ENCODE data around the gene OVCH1. TPM values are rescaled to one million over a fixed set of nuclear protein-coding genes. Genes with fewer than 3 reads are reported as not detected.
"Not testable (repeated sequence)": the region's sequence is repeated elsewhere in the genome, so short reads cannot be mapped to it uniquely, and the experiment has no call there.

OVCH1 gene
- total RNA-seq, 1 donor from 2014 or later, result 0.18 TPM

DNA sequence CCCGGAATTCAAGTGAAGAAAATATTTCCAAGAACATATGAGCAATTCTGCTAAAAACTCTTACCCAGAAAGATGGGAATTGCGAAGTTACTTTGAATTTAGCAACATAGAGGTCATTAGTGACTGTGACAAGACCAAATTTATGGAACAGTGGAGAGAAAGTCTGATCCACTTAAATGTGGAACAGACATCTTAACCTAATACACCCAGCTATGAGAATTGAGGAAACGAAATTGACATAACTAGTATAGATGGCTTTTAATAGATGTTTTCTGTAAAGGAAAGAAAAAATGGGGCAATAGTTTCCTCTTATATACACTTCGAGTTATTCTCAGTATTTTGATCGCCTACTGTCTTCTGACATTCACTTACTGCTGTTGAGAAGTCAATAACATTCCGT is 4.6 kb downstream of the OVCH1 start:
- DNase-seq (ENCODE audit: low spot score), result no peak

- DNase-seq (ENCODE audit: low spot score), result no peak
These were observed 10.5 kb downstream of the OVCH1 start for GRCh38 chr12:29486972-29487371.

GRCh38 chr12:29463198-29463597 is 34.3 kb downstream of the OVCH1 start:
- no peak for DNase-seq (ENCODE audit: low spot score)

DNA sequence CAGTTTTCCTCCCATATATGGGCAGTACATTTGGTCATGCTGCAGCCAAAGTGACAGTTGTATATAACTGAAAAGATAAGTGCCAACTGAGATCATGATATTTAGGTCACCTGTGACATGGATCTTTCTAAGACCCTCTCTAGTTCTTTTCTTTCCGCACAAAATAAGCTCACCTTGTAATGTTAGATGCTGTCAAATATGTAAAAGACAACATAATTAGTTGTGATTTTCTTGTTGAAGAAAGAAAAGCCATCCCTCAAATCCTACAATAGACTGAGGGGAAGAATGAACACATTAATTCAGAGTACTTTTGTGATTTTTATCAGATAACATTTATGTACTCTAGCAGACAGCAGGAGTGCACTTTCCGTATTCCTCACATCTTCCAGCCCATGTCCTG is 37.4 kb downstream of the OVCH1 start:
- DNase-seq (ENCODE audit: low spot score), result no peak

- no peak for DNase-seq (ENCODE audit: low spot score)
These were observed 42.4 kb downstream of the OVCH1 start for GRCh38 chr12:29455087-29455486.

DNA sequence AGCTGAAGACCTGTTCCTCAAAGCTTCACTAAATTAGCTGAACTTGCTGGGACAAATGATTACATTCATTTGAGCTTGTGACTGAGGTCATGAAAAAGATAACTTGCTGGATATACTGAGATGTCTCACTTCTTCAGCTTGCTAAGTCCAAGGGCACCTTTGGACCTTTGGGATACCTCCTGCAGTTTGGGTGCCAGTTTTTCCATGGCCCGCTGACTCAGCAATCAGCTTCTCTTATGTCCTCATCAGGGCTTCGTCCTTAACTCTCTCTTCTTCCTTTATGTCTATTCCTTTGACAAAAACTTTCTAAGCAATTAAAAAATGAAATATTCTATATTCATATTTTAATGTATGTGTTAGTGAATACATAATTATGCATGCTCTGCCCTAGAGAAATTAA is 45.6 kb downstream of the OVCH1 start:
- DNase-seq (ENCODE audit: low spot score), result no peak

GRCh38 chr12:29448157-29448556 is 49.3 kb downstream of the OVCH1 start:
- DNase-seq (ENCODE audit: low spot score), result no peak

- no peak for DNase-seq (ENCODE audit: low spot score)
These were observed 50.1 kb downstream of the OVCH1 start for GRCh38 chr12:29447285-29447975.

GRCh38 chr12:29439506-29439905 is 58.0 kb downstream of the OVCH1 start:
- no peak for DNase-seq (ENCODE audit: low spot score)

GRCh38 chr12:29438752-29439408 is 58.6 kb downstream of the OVCH1 start:
- no peak for DNase-seq (ENCODE audit: low spot score)

DNA sequence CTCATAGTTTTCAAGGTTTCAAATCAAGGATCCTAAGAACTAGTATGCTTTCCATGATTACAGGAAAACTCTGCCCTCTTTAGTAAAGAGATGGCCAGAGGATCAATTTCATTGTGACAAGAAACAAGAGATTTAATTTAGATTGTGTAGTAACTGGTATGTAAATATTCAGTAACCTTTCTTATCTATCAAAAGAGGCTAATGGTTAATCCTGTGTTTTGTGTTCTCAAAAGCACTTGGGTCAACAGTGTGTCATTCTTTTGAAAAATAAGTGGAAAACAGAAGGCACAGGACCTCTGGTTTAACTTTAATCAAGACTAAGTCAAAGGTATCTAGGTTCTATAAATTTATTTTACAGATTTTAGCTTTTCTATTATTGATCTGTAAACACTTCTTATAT is 59.9 kb downstream of the OVCH1 start:
- no peak for DNase-seq (ENCODE audit: low spot score)

DNA sequence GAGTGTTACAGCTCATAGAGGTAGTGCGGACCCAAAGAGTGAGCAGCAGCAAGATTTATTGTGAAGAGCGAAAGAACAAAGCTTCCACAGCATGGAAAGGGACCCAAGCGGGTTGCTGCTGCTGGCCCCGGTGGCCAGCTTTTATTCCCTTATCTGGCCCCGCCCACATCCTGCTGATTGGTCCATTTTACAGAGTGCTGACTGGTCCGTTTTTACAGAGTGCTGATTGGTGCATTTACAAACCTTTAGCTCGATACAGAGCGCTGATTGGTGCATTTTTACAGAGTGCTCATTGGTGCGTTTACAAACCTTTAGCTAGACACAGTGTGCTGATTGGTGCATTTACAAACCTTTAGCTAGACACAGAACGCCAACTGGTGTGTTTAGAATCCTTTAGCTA is 60.7 kb downstream of the OVCH1 start:
- DNase-seq (ENCODE audit: low spot score), result not testable (repeated sequence)

- no peak for DNase-seq (ENCODE audit: low spot score)
These were observed 66.0 kb downstream of the OVCH1 start for GRCh38 chr12:29431513-29431912.

DNA sequence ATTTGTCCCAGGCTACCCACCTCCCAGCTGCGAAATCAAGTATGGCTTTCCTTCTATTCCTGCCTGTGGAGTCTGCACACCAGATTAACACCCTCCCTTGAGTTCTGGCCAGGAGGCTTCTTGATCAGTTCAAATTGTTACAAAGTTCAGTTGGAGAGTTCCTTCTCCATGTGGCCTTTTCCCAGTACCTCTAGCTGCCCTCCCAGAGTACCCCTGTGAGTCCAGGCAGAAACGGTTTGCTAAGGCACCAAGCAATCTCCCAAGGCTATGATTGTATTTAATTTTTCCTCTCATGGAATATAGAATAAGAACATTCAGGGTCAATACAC is 66.8 kb downstream of the OVCH1 start:
- no peak for DNase-seq (ENCODE audit: low spot score)

- DNase-seq (ENCODE audit: low spot score), result no peak
These were observed 67.3 kb downstream of the OVCH1 start for GRCh38 chr12:29429999-29430715.

DNA sequence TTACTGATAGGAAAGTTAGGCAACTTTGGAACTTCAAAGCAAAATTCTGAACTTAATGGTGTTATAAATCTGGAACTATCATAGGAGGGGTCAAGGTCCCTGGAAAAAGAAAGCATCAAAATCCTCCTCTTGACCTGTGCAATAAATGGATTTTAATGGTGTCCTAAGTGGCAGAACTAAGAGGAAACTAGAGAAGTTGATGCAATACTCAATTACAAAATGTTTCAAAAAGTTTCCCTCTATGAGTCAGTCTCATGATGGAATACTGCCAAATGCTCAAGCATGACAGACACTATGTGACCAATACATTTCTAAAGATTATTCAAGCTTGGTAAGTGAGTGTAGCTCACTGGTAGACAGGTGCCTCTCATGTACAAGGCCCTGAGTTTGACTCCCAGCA is 68.9 kb downstream of the OVCH1 start:
- no peak for DNase-seq (ENCODE audit: low spot score)

GRCh38 chr12:29427964-29428363 is 69.5 kb downstream of the OVCH1 start:
- no peak for DNase-seq (ENCODE audit: low spot score)

DNA sequence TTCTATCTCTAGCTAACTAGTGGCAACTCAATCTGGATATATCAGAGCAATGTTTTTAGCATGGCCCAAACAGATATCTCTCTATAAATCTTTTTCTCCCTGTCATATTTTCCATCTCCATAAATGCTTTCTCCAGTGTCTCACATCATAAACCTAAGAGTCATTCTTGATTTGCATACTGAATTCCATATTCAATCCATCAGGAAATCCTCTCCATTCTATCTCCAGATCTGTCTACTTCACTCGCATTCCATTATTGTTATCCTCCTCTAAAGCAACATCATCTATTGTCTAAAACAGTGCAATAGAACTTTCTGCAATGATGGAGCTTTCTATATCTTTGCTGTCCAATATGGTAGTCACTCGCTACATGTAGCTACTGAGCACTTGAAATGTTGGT is 71.0 kb downstream of the OVCH1 start:
- no peak for DNase-seq (ENCODE audit: low spot score)

- no peak for DNase-seq (ENCODE audit: low spot score)
These were observed 71.8 kb downstream of the OVCH1 start for GRCh38 chr12:29425722-29426121.

DNA sequence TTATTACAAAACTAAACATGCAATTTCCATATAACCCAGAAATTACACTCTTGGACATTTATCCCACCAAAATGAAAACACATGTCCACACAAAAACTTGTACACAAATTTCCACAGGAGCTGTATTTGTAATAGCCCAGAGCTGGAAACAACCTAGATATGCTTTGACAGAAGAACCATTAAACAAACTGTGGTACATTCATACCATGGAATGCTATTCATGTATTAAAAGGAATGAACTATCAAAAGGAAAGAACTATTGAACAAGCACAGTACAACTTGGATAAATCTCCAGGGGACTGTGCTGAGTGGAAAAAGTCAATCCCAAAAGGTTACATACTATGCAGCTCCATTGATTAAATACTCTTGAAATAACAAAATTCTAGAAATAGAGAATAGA is 80.7 kb downstream of the OVCH1 start:
- DNase-seq (ENCODE audit: low spot score), result no peak

GRCh38 chr12:29415111-29415510 is 82.4 kb downstream of the OVCH1 start:
- no peak for DNase-seq (ENCODE audit: low spot score)

GRCh38 chr12:29414368-29414767 is 83.1 kb downstream of the OVCH1 start:
- DNase-seq (ENCODE audit: low spot score), result no peak

- DNase-seq (ENCODE audit: low spot score), result no peak
These were observed 91.9 kb downstream of the OVCH1 start for GRCh38 chr12:29405561-29405960.
